Measurements from ENCODE around the gene FIGNL2.
"Not testable (repeated sequence)": the region's sequence is repeated elsewhere in the genome, so short reads cannot be mapped to it uniquely, and the experiment has no call there.

FIGNL2 gene

DNA sequence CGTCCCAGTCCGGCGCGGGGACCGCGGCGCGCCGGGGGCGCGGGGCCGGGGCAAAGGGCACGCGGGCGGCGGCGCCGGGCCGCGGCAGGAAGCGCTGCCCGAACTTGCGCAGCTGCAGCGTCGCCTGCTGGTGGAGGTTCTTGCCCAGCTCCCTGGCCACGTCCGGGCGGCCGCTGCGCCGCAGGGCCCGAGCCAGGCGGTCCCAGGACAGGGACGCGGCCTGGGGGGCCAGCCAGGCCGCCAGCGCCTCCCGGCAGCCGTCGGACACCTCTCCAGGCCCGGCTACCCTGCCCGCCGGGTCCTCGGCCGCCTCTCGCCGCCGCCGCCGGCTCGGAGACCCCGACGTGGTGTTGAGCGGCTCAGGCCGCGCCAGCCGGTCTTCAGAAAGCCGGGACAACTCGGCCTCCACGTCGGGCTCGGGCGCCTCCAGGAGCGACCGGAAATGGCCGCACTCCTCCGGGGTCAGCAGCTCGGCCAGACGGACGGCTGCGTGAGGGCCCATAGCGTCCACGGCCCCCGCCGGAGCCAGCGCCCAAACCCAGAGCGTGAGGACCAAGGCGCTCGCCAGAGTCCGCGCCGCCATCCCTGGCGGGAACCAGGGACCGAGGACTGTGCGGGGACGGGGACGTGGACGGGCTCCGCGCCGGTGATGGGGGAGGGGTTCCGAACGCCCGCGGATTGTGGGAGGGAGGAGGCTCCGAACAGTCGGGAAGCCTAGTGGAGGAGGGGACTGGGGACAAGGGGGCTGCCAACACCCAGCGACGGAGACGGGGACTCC lies 34.0 kb downstream of the FIGNL2 start:
- peak; percentile 69 for DNase-seq

DNA sequence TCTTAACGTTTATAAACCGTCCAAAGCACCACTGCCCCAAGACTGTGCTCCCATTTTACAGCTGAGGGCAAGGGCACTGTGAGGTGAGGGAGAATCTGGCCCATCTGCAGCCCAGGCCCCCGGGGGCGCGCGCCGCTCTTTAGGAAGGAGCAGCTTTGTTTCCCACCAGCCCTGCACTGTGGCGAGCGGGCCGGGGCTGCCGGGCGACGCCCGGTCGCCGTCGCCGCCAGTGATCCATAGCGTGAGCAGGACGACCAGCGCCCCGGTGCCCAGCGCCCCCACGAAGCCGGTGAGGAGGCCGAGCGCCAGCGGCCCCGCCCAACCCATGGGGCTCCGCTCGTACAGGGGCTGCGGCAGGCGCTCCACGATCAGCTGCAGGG lies 34.6 kb downstream of the FIGNL2 start:
- DNase-seq, result no peak

DNA sequence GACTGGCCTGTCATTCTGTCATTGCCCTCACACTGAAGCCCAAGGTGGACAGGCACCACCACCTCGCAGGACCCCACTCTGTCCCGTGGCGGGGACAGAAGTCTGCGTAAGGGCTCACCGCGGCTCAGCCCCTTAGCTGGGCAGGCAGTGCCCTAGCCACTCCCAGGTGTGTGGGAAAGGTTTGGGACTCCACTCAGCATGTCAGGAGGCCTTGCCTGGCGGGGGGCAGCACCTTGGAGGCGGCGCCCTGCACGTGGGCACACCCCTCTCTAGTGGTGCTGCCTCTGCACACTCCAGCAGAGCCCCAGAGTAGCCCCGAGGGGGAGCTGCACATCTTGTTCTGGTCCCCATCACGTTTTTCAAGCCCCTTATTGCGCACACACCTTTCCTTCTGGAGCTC lies 35.6 kb downstream of the FIGNL2 start:
- DNase-seq, result no peak

DNA sequence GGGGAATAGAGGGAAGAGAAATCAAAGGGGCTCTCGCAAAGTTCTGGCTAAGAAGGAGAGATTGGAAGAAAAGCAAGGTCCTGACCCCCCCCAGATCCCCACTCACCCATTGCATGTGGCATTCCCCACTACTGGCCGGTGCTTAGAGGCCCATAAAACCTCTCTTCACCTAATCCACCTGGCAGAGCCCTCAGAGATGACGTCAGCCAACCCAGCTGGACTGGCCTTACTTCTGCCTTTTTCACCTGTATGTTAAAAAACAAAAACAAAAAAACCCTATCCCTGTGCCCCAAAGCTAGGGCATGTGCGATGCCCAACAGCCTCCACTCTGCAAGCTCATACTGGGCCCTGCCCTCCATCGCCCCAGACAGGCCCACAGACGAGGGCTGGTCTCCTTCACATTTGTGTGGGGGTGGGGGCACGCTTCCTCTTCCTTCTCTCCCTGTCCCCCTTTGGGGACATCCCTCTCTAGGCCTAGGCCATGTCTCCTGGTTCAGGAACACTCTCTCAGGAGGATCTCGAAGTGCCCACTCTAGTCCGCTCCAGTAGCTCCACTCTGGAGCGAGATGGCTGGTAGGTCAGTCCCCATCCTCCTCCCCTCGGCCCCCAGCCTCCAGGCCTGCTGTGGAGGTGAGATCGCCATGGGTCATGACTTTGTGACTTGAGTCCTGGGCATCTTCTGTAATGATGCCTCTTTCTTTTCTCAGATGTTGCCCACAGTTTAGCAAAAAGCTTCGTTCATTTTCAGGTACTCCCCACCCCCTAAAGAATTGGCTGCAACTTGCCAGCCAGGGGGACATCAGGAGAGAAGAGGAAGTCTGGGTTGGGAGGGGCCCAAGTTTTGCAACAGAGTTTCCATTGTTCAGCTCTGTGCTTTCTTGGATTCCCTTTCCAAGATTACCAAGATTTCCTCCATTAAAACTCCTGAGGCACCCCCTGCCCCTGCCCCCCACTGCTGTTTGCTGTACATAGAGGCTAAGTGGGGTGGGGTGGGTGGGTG lies 37.0 kb downstream of the FIGNL2 start:
- no peak for DNase-seq

DNA sequence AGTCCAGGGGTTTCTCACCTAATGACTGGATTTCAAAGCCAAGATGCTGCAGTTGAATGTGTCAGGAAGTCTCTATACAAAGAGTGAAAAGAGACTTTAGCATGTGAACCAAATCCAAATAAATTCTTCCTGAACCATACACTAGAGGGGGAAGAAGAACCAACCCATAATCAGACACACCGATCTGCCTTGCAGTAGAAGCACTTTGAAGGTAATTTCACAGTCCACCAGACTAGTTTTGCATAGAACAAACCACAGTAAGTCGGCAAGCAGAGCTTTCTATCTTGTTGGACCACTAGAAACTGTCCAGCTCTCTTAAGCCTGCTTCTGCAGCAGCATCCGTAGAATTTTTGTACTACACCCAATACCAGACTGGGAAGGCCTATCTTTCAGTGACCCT lies 39.3 kb downstream of the FIGNL2 start:
- DNase-seq, result no peak

DNA sequence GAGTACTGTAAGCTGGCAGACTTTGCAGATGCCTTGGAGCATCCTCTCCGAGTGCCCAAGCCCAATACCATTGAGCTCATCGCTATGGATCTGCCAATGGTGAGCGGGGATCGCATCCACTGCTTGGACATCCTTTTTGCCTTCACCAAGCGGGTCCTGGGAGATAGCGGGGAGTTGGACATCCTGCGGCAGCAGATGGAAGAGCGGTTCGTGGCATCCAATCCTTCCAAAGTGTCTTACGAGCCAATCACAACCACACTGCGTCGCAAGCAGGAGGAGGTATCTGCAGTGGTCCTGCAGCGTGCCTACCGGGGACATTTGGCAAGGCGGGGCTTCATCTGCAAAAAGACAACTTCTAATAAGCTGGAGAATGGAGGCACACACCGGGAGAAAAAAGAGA lies 41.6 kb downstream of the FIGNL2 start:
- no peak for DNase-seq

DNA sequence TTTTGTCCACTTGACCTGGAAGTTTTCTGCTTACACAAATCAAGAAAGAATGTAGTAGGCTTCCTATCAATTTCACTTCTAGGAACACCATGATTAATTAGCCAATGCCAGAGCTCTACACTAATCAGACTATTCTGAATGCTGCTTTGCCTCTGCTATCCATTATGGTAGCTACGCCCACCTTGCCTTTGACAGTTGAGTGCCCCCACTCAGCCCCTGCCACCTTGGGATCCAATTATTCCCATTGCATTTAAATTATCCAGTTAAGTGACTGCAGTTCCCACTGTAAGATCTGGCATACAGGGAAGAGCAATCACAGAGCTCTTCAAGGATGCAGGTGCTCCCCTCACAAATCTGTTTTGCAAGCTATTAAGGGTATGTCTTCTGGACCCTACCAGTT lies 47.5 kb downstream of the FIGNL2 start:
- no peak for DNase-seq

DNA sequence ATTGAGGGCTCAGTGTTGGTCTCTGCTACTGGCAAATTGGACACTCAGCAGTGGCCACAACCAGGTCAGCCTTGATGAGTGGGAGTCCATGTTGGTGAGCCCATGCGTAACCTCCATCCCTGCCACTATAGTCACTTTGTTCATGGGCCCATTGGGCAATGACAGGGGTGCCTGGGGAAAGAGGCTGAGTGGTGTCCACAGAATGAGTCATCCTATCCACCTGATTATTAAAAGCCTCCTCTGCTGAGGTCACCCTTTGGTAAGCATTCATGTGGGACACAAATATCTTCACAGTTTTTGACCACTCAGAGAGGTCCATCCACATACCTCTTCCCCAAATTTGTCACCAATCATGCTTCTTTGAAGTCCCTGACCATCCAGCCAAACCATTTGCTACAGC lies 50.0 kb downstream of the FIGNL2 start:
- DNase-seq, result no peak

DNA sequence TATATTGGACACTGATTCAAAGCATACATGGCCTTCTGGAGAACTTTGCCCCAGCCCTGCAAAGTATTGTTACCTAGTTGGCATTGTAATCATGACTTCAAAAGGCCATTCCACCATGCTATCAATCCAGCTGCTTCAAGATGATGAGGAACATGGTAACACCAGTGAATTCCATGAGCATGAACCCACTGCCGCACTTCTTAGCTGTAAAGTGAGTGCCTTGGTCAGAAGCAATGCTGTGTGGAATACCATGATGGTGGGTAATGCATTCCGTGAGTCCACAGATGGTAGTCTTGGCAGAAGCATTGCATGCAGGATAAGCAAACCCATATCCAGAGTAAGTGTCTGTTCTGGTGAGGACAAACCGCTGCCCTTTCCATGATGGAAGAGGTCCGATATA lies 50.5 kb downstream of the FIGNL2 start:
- not testable (repeated sequence) for DNase-seq

DNA sequence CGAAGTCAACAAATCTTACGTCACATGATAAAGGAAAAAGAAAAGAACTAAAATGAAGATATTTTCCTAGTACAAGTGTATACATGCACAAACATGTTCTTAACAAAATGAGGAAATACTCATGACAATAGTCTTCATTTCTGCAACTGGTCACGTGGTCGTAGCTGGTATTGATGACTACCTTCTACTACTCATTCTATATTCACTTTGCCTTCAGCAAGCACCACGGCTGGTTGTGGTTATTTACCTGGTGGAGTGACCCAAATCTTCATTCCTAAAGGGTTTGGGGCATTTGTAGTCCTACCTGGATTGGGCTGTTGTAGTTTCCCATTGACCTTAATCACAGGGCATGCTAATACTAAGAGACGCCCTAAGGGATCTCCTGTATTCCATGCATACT lies 51.2 kb downstream of the FIGNL2 start:
- DNase-seq, result no peak

DNA sequence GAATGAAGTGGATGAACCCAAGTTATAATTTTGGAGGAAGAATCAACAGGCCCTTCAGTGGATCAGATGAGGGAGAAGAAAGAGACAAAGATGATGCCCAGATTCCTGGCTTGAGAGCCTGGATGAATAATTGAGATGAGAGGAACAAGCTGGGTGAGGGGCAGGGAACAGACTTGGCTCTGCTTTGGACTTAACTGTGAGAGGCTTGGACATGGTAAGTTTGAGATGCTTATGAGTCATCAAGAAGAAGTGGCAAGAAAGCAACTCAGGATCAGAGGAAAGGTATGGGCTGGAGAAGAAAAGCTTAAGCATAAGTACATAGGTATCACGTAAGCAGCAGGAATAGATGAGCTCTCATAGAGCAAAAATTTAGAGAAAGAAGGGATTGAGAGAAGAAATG lies 55.3 kb downstream of the FIGNL2 start:
- no peak for DNase-seq

DNA sequence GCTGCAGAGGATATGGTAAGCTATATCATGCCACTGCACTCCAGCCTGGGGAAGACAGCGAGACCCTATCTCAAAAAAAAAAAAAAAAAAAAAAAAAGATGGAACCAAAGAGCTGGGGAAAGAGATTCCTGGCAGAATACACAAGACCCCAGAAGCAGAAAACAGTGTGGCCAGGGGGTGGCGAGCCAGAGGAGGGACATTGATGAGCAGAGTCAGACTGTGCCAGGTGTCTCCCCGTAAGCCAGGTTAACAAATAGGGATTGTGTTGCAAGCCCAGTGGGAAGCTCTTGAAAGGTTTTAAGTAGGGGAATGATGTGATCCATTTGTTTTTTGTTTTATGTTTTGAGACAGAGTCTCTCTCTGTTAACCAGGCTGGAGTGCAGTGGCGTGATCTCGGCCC lies 56.1 kb downstream of the FIGNL2 start:
- no peak for DNase-seq

DNA sequence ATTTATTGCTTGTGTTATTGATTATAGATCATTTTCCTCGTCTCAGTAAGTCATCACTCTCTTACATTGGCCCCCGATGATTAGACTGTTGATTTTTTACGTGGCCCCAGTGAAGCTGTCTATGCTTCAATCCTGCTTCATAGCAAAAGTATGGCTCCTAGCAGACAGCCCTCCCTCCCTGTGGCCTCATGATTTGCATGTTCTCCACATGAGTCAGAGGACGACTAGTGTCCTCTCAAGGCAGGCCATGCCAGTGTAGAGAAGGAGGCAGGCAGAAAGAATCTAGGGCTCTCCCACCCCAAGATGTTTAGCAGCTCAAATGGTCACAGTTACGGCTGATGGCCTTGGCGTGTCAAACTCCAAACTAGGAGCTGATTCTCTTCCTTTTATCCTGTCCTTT lies 59.6 kb downstream of the FIGNL2 start:
- DNase-seq, result no peak

DNA sequence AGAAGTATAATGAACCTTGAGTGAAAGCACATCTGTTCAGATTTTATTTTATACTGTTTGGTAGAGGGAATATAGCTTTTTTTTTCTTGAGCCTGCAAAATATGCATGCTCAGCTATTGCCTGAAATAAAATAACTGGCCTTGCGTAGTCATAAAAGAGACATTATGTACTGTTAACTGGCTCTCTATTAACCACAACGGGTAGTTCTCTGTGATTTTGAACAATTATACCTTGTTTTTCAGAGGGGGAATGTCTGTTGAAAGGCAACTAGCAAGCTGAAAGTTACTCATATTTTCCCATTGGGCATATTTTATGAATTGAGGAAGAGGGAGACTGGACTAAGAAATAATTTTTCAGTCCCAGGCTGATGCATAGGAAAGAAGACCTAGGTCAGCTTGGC lies 62.6 kb downstream of the FIGNL2 start:
- no peak for DNase-seq

DNA sequence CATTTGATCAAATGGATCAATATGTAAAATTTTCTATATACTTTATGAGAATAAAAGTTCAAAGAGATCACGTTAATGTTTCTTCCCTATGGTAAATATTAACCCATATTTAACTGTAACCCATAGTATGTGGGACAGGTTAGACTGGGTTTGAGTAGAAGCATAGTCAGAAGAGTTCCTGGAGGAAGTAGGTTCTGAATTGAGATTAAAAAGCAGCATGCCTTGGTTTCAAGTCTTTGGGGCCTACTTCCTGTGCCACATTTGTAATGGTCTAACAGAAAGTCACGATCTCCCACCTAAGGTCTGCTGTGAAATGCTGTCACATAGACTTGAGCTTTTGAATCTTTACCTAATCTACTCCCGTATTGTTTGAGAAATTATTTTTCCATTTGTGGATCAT lies 63.8 kb downstream of the FIGNL2 start:
- no peak for DNase-seq

DNA sequence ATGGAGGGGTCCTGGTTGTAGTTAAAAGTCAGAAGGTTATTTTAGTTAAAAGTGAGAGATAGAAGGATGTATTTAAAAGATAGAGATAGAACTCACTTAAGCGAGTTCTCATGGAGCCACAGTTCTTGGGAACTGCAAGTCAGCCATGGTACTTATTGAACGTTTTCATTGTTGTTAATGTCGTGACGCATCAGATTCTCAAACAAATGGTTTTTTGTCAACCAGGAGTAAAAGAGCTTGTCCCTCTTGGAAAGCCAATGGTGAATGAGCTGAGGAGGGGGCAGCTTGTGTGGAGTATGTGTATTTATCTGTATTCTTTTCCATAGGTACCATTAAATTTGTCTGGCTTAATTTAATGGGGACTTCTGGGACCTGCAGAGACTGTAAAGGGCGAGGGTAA lies 68.6 kb downstream of the FIGNL2 start:
- DNase-seq, result no peak

DNA sequence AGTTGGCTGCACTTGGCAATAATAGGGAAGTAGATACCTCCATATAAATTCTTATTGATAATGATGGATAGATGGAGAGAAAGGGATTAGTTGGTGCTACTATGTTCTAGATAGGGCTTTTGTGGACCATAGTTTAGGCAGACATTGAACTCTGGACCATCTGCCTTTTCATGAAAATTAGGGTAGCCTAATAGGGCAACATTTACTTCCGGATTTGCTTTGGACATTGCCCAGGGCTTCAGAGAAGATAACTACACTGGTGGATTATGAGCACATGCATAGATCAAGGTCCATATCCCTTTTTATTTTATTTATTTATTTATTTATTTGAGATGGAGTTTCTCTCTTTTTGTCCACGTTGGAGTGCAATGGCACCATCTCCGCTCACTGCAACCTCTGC lies 70.5 kb downstream of the FIGNL2 start:
- DNase-seq, result no peak

DNA sequence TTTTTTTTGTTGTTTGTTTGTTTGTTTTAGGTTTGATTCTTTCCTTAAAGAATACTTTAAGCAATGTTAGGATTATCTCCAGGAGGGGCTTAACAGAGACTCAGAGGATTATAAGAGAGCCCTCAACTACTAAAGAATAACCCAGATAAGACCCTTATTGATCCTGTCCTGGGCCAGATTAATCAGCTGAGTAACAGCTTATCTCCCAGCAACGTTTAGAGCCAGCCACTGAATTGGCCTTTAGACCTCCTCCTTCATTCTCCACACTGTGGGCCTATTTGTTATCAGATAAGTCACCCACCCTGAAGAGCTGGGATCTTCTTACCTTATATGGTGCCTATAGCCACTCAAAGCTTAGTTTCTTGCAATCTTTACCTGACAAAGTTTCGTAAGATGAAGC lies 71.1 kb downstream of the FIGNL2 start:
- DNase-seq, result no peak

DNA sequence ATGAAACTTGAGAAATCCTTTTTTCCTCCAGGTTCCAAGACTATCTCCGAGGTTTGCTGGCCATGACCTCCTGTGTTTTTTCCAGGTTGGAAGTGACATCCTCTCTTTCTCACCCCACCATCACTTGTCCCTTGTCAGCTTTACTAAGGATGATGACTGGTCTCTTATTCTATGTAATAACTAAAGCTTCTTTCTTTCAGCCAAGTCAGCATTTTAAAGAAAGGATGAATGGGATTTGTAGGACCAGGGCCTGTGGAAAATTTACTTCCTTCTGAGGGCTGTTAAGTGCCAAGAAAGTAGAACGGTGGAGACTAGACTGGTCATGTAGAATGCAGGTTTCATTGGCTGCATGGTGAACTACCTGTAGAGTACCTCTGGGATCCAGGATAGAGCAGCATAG lies 73.6 kb downstream of the FIGNL2 start:
- no peak for DNase-seq

DNA sequence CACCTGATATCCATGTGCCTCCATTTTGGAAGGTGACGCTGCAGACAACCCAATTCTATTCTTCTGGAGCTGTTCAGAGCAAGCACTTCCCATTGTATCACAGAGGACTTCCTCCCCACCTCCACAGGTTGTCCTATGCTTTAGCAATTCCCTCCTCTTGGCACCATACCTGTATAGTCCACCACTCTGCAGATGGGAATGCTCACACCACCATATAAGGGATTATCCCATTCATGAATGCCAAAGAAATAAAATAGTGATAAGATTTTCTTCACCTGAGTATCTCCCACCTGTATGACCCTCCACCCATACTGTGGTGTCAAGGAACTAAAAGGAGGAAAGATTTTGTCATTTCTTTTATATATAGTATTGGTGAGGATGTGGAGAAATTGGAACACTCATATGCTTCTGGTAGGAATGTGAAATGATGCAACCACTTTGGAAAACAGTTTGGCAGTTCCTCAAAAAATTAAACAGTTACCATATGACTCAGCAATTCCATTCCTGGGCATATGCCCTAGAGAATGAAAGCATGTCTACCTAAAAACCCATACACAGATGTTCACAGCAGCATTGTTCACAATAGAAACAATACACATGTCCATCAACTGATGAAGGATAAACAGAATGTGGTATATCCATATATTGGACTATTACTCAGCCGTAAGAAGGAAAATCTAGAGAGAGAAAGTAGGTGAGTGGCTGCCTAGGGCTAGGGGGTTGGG lies 75.2 kb downstream of the FIGNL2 start:
- DNase-seq, result no peak

DNA sequence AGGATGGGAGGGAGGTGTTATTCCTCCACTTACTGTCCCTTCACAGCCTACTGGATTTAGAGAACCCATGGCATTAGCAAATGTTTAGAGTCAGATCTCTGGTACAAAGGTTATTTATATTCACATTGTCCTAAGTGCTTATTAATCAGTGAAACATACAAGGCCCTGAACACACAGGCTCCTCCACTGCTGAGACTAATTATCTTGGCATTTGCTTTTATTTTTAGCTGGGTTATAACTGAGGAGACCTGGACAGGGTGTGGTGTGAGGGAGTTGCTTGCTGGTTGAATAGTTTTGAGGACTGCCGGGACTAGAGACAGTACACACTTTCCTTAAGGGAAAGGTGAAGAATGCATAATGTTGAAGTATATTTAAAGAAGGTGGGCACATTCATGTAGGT lies 77.5 kb downstream of the FIGNL2 start:
- DNase-seq, result no peak

Data from NCI-H345 (cell line).